GM21526 (cell line): Measurements from ENCODE around the gene EXO1.
"Not testable (repeated sequence)": the region's sequence is repeated elsewhere in the genome, so short reads cannot be mapped to it uniquely, and the experiment has no call there.

Source experiments
- ATAC-seq: cut with Tn5 transposase; IDR thresholded peaks from one replicate; pipeline ENCODE4 v1.9.1; 2021; ENCODE audit warnings: moderate library complexity; ENCODE audit not compliant: unreplicated experiment, low FRiP score

EXO1 gene

DNA sequence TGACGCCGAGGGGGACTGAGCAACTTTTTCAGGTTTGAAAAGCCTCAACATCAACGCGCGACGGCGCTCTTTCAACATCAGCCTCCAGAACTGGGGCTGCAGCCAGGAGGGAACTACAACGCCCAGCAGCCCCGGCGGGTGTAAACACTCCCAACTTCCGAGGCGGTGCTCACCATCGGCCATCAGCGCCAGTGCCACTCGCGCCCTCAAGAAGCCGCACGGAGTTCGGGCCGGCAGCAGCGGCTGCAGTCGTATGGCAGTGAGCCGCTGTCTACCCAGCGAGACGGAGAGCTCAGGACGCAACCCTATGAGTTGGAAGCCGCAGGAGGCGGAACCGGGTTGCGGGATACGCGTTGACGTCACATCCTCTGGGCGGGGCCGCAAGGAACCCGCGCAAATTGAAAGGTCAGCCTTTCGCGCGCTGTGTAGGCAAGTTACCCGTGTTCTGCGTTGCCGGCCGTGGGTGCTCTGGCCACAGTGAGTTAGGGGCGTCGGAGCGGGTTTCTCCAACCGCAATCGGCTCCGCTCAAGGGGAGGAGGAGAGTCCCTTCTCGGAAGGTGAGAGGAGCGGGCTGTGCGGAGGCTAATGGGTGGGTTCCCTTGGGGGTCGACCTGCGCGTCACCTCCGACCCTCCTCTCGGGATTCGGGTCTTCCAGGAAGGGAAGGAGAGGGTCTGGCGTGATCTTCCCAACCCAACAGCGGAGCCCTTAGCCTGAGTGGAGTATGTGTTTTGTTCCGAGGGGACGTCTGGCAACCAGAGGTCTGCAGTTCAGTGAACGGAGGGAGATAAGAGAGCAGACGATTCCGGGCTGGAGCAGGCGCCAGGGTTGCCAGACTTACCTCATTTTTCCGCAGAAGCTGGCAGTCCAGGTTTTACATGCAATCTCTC, at the start of gene EXO1:
Gene EXO1, plus strand, starts transcription at position 409 of the 890 bp plus-strand sequence. CDS start 2,222 bp downstream, outside the sequence.
- peak; percentile 97 for ATAC-seq

- ATAC-seq, result no peak
Measured at GRCh38 chr1:241799416-241799815, 48.6 kb upstream of the EXO1 start.

DNA sequence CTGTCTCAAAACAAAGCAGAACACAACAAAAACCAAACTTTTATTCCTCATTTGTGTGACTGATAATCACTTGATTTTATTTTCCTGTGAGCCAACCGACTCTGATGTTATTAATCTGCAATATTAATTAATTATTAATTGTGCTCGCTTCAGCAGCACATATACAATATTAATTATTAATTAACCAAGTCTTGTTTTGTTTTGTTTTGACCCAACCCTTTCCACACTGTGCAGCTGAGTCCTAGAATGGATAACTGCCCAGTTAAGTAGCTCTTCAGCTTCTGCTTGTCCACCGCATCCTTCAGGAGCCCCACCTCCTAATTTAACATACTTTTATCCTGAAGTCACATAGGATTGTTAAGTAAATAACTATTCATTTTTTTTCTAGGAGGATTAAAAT, 47.4 kb upstream of the EXO1 start:
- ATAC-seq, result no peak

DNA sequence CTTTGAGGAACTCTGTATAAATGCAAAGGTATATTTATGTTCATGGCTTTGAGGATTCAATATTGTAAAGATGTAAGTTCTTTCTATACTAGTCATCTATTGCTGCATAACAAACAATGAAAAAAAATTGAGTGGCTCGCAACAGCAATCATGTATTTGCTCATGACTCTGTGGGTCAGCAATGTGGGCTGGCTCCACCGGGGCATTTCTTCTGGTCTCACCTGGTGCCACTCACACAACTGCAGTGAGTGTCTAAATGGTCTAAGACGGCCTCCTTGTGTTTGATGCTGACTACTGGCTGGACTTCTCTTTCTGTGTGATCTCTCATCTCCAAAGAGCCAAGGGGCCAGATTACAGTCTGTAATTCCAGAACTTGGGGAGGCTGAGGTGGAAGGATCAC, 45.1 kb upstream of the EXO1 start:
- no peak for ATAC-seq

GRCh38 chr1:241804706-241805105, 43.3 kb upstream of the EXO1 start:
- not testable (repeated sequence) for ATAC-seq

- ATAC-seq, result no peak
Measured at GRCh38 chr1:241808265-241808664, 39.7 kb upstream of the EXO1 start.

- no peak for ATAC-seq
Measured at GRCh38 chr1:241810769-241811405, 37.1 kb upstream of the EXO1 start.

DNA sequence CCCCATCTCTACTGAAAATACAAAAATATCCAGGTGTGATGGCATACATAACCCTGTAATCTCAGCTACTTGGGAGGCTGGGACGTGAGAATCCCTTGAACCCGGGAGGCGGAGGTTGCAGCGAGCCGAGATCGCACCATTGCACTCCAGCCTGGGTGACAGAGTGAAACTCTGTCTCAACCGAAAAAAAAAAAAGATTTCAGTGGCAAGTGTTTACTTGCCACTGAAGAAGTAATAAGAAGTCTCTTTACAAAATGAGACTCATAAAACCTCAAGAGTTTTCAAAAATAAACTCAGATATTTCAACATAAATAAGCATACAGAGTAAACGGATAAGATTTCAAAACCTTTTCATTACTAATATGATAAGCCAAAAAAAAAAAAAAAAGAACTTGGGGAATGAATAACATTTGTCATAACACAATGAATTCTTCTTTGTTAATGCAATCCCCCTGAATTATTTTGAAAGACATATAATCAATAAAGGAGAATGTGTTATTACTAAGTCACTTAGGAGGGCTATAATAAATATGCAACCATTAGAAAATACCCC, 34.2 kb upstream of the EXO1 start:
- ATAC-seq, result no peak

DNA sequence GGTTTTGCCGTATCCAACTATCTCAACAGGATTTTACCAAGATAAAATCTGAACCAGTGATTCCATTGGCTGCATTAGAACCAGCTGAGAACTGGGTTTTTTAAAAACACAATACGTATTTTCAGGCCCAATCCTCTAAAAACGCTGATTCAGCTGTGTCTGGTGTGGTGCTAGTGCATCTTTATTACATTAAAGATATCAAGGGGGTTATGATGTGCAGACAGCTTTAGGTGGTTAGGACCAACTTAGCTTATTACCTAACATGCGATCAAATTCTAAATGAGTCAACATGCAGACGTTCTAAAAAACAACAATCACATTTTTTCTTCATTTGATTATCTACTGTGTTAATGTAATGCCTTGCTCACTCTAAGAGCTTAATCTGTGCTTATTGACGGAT, 32.0 kb upstream of the EXO1 start:
- ATAC-seq, result no peak

GRCh38 chr1:241817331-241817792, 30.6 kb upstream of the EXO1 start:
- no peak for ATAC-seq

DNA sequence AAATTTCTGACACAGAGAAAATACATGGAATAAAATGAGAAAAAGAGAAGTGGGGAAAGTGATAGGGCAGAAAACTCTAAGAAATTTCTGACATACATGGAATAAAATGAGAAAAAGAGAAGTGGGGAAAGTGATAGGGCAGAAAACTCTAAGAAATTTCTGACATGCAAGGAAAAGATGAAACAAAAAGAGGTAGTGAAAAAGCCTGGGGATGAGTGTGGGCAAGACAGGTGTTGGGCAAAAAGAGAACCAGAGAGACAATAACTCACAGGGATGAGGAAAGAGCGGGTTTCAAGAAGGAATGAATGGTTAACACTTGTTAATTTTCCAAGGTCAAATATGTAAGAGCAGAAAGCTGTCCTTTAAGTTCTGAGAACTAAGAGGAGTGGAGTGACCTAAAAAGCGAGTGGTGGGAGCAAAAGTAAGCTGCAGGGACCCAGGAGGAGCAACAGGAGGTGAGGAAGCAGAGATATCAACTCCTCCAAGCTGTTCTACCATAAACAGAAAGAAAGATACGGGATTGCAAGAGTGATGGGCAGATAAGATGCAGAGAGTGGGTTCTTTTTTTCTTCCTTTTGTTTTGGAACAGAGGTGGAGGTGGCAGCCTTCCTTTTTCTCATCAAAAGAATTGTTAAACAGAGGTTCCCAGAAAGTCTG, 29.9 kb upstream of the EXO1 start:
- ATAC-seq, result no peak

GRCh38 chr1:241819340-241819866, 28.6 kb upstream of the EXO1 start:
- ATAC-seq, result no peak

DNA sequence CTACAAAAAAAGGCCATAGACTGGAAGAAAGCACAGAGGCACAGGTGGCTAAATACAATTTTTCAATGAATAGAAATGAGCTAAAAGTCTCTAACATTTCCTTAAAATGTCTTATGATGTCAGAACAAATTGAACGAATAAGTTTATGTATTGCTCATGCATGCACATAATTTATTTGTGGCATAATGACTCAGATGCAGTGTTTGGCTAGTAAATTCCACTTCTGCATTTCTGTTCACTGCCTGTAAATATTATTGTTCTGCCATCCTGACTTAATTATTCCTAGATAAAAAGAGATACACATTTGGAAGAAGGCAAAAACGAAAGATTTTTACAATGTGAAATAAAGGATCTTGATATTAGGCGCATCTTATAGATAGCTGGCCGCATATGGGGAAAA, 26.6 kb upstream of the EXO1 start:
- ATAC-seq, result no peak

- ATAC-seq, result no peak
Measured at GRCh38 chr1:241822846-241823245, 25.2 kb upstream of the EXO1 start.

- ATAC-seq, result no peak
Measured at GRCh38 chr1:241823925-241824324, 24.1 kb upstream of the EXO1 start.

DNA sequence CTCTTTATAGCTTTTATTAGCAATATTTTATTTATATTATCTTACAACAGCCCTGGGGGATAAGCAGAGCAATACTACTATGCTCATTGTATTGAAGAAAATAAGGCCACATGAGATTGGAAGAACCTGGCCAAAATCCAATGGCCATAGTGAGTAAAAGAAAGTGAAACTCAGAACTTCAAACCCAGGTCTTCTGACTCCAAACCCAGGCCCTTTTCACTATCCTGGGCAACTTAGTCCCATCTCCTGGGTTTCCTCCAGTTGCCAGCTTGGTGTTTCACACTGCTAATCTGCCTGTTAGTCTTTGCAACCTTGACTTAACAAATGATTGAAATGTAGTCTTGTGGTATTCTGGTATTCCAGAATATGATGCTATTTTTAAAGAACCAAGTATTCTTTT, 22.4 kb upstream of the EXO1 start:
- no peak for ATAC-seq

DNA sequence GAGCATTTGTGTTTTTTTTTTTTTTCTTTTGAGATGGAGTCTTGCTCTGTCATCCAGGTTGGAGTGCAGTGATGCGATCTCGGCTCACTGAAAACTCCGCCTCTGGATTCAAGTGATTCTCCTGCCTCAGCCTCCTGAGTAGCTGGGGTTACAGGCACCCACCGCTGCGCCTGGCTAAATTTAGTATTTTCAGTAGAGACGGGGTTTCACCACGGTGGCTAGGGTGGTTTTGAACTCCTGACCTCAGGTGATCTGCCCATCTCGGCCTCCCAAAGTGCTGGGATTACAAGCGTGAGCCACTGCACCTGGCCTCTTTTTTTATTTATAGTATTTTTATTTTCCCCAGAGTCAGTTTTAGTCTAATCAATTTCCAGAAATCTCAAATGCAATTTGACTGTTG, 21.4 kb upstream of the EXO1 start:
- ATAC-seq, result not testable (repeated sequence)

DNA sequence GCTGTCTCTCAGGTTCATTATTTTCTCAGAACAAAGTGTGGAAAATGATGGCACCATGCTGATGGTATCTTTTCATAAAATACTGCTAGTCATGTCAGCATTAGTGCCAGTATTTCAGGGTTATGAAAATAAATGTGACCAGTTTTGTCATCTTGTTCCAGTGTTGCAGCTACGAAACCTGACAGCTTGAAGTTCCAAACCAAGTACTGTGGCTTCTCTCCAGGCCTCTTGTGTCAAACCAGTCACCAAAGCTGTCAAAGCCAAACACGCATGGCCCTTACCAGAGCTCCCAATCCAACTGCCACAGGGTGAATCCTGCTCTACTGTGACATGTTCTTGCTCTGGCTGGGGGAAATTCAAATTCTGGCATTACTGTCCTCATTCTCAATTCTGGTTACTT, 20.7 kb upstream of the EXO1 start:
- ATAC-seq, result no peak

DNA sequence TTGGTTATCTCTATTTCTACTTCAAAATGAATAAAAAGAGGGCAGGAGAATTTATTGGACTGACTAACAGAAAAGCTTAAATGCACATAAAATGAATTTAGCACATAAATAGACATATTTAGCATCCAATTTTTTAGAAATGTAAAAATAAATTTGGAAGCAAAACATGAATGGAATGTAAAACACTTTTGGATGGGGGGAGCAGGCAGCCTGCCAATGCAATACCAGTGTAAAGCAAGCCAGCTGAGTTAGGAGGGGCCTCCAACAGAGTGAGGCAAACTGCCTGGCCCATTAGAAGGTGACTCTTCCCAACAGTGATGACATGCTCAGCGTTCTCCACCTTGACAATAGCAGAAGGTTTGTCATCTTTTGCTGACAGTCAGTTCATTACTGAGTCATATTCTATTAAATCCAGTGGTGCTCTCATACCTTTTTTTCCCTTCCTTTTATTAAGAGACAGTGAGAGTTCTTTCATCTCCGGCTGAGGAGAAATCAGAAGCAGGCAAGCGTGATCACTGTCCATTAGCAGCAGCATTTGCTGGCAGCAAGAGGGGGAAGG, 19.5 kb upstream of the EXO1 start:
- no peak for ATAC-seq

GRCh38 chr1:241829468-241829867, 18.5 kb upstream of the EXO1 start:
- ATAC-seq, result no peak
